Body of pancreas (tissue), 4 donors: ENCODE measurements around the gene VPS33A. TPM values are rescaled to one million over a fixed set of nuclear protein-coding genes. Genes with fewer than 3 reads are reported as not detected.
A peak's percentile ranks its signal among the peaks of the same experiment; 100 is the strongest.

ENCODE experiments used
- ATAC-seq: fragments of 150-250 bp; one replicate; pipeline ENCODE4 v1.9.1; 2016
- DNase-seq, 4 donors: peaks; one replicate each; pipeline ENCODE4 v3.0.0-alpha.2; 2019
- H3K27ac ChIP-seq, 4 donors: fragments of 200-600 bp; sonication (generic); 1 replicate in 3 of 4; 2 replicates in 1 of 4; pipeline versions ENCODE4 v1.5.1 to v1.6.1; 2016 to 2019; ENCODE audit warnings: mild to moderate bottlenecking in 1 of 4, mixed read lengths in 1 of 4, moderate library complexity in 1 of 4
- H3K27me3 ChIP-seq, 2 donors: fragments of 200-600 bp; sonication (generic); one replicate each; pipeline ENCODE4 v1.6.0; 2016; ENCODE audit warnings: mild to moderate bottlenecking in 1 of 2
- H3K36me3 ChIP-seq, 2 donors: fragments of 200-600 bp; sonication (generic); replicated peaks in 1 of 2; 2 replicates each; pipeline ENCODE4 v1.5.1; 2016; ENCODE audit warnings: low read depth in 2 of 2; ENCODE audit not compliant: insufficient read depth in 1 of 2
- H3K4me1 ChIP-seq: fragments of 200-600 bp; sonication (generic); one replicate; pipeline ENCODE4 v1.6.0; 2016
- H3K4me3 ChIP-seq, 2 donors: fragments of 200-600 bp; sonication (generic); 1 replicate in 1 of 2; 2 replicates in 1 of 2; pipeline ENCODE4 v1.5.1; 2016 to 2019
- H3K9me3 ChIP-seq, 3 donors: fragments of 200-600 bp; sonication (generic); 1 replicate in 2 of 3; 2 replicates in 1 of 3; pipeline ENCODE4 v1.5.1; 2016
- CTCF ChIP-seq, 7 experiments: fragments of 450-650 bp in 4 of 7; fragments of 200-600 bp in 3 of 7; sonication (generic) in 3 of 7; IDR thresholded peaks; one replicate each; pipeline ENCODE4 v1.5.1; 2016 to 2019; ENCODE audit warnings: antibody characterized with exemption in 7 of 7
- POLR2A ChIP-seq, 3 donors: fragments of 450-650 bp; IDR thresholded peaks; one replicate each; pipeline ENCODE4 v1.6.1; 2016; ENCODE audit warnings: antibody characterized with exemption in 3 of 3, mild to moderate bottlenecking in 2 of 3
- WGBS, 2 donors: methylation state at CpG; one replicate each; pipeline ENCODE4 v1.1.5; 2017; 5-methylcytosine and 5-hydroxymethylcytosine counted together
- intact Hi-C: fragments of 100-400 bp; cut with DNase I; formaldehyde crosslinking; loops from one replicate; pipeline ENCODE4 v1.15.1; 2023
- total RNA-seq, 2 donors: library from RNA; depleted of rRNA; stranded (reverse); fragments of >200 nt; gene quantifications; one replicate each; pipeline ENCODE4 v1.1.0, GENCODE V29; 2016

VPS33A gene
- total RNA-seq, 2 donors from 2014 or later = 7.3 to 9.9 TPM

DNA sequence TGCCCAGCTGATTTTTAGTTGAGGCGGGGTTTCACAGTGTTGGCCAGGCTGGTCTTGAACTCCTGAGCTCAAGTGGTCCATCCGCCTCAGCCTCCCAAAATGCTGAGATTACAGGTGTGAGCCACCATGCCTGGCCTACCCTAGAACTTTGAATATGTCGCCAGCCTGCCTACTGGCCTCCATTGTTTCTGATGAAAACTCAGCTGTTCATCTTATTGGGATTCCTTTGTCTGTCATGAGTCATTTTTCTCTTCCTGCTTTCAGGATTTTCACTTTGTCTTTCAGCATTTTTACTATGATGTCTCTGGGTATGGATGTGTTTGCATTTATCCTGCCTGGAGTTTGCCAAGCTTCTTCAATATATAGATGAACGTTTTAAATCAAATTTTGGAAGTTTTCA is 70.9 kb downstream of the VPS33A start:
- Histone ChIP-seq H3K36me3 (no peaks in the 10 kb centered on the region), H3K27ac (no peak overlapping the region), H3K4me1 (no peaks in the 10 kb centered on the region), H3K27me3 (peaks cover 0 to 5% of the 10 kb centered on the region in 2 donors), H3K4me3 (no peak overlapping the region), H3K9me3 (no peaks in the 10 kb centered on the region)
- ATAC-seq = no peak
- WGBS, 2 donors = 74 to 85% methylated on average over 4 of the region's 4 CpGs
- no peak for TF ChIP-seq CTCF (IDR thresholded peaks at IDR 0.05)
- DNase-seq = no peak
- intact Hi-C loops = loop anchor here (10.0 kb wide), 1 partner anchor 271 kb away; no protein-coding TSS in a partner anchor

- TF ChIP-seq POLR2A (IDR thresholded peaks at IDR 0.05) = no peak
- TF ChIP-seq CTCF (IDR thresholded peaks at IDR 0.05) = no peak
Measured at GRCh38 chr12:122194804-122195203, 71.5 kb downstream of the VPS33A start.

DNA sequence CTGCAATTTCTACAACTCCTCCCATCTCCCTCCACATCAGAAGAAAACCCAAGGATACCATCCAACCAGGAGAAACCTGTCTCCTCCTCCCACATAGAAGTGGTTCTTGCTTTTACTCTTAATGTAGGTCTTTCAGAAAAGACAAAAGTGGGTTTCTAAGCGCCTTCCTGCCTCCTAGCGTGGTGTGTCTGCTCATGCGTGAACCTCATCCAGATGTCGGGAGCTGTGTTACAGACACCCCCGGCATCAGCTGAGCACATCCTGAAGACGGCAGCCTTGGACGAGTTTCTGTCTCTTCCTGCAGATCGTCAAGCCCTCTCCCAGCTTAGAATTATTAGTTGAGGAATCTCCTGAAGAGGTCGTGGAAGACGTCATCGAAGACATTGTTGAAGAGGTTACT is 73.9 kb downstream of the VPS33A start:
- intact Hi-C loops = loop anchor here (5.0 to 10.0 kb wide), 2 partner anchors 135 to 268 kb away; no protein-coding TSS in a partner anchor

More at GRCh38 chr12:122194804-122195203, 71.5 kb downstream of the VPS33A start:
- Histone ChIP-seq H3K4me1 (no peaks in the 10 kb centered on the region), H3K9me3 (no peaks in the 10 kb centered on the region), H3K27me3 (peaks cover 0 to 5% of the 10 kb centered on the region in 2 donors), H3K36me3 (no peaks in the 10 kb centered on the region), H3K27ac (no peak overlapping the region), H3K4me3 (no peak overlapping the region)
- intact Hi-C loops = loop anchor here (5.0 to 10.0 kb wide), 2 partner anchors 138 to 270 kb away; no protein-coding TSS in a partner anchor
- 78 to 90% methylated on average over 1 of the region's 1 CpG for WGBS, 2 donors
- ATAC-seq (no peak), DNase-seq (no peak)

GRCh38 chr12:122190842-122191668 is 75.2 kb downstream of the VPS33A start:
- 51 to 52% methylated on average over 18 of the region's 18 CpGs for WGBS, 2 donors
- Histone ChIP-seq H3K4me1 (no peaks in the 10 kb centered on the region), H3K9me3 (no peaks in the 10 kb centered on the region), H3K27ac (no peak overlapping the region), H3K36me3 (no peaks in the 10 kb centered on the region), H3K27me3 (no peaks in the 10 kb centered on the region), H3K4me3 (no peak overlapping the region)
- peak; percentile 92 for ATAC-seq
- TF ChIP-seq CTCF (IDR thresholded peaks at IDR 0.05) (peak; percentile 69 to 88 (median 84)), POLR2A (IDR thresholded peaks at IDR 0.05) (no peak)
- intact Hi-C loops = loop anchor here (5.0 to 10.0 kb wide), 2 partner anchors 134 to 266 kb away; no protein-coding TSS in a partner anchor
- peak; percentile 74 to 83 (median 79) for DNase-seq

More for the DNA sequence above, 73.9 kb downstream of the VPS33A start:
- Histone ChIP-seq H3K4me1 (no peaks in the 10 kb centered on the region), H3K27me3 (no peaks in the 10 kb centered on the region), H3K36me3 (no peaks in the 10 kb centered on the region), H3K9me3 (no peaks in the 10 kb centered on the region), H3K27ac (no peak overlapping the region), H3K4me3 (no peak overlapping the region)
- 68 to 76% methylated on average over 11 of the region's 11 CpGs for WGBS, 2 donors
- no peak for ATAC-seq
- TF ChIP-seq CTCF (IDR thresholded peaks at IDR 0.05) (no peak), POLR2A (IDR thresholded peaks at IDR 0.05) (no peak)
- DNase-seq = no peak
